Stimulated activated CD8-positive, alpha-beta memory T cell treated with anti-CD3 and anti-CD28 coated beads, Interleukin-7, amount 100 ng/mL, for 4 hours (primary cell): ENCODE results near the gene CIITA.
"Not testable (repeated sequence)": the region's sequence is repeated elsewhere in the genome, so short reads cannot be mapped to it uniquely, and the experiment has no call there.

Experiments
- DNase-seq, 2 donors: peaks; one replicate each; pipeline ENCODE4 v3.0.0-alpha.2; 2020; ENCODE audit warnings: low read depth in 2 of 2

The CIITA gene

DNA sequence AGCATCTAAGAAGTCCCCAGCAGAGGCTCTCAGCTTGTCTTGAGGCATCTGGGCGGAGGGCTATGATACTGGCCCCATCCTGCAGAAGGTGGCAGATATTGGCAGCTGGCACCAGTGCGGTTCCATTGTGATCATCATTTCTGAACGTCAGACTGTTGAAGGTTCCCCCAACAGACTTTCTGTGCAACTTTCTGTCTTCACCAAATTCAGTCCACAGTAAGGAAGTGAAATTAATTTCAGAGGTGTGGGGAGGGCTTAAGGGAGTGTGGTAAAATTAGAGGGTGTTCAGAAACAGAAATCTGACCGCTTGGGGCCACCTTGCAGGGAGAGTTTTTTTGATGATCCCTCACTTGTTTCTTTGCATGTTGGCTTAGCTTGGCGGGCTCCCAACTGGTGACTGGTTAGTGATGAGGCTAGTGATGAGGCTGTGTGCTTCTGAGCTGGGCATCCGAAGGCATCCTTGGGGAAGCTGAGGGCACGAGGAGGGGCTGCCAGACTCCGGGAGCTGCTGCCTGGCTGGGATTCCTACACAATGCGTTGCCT, at the start of gene CIITA:
Gene CIITA, plus strand, starts transcription at position 404 of the 543 bp plus-strand sequence. Its CDS starts 129 bp downstream, at position 533.
- peak; percentile 12 to 48 for DNase-seq

DNA sequence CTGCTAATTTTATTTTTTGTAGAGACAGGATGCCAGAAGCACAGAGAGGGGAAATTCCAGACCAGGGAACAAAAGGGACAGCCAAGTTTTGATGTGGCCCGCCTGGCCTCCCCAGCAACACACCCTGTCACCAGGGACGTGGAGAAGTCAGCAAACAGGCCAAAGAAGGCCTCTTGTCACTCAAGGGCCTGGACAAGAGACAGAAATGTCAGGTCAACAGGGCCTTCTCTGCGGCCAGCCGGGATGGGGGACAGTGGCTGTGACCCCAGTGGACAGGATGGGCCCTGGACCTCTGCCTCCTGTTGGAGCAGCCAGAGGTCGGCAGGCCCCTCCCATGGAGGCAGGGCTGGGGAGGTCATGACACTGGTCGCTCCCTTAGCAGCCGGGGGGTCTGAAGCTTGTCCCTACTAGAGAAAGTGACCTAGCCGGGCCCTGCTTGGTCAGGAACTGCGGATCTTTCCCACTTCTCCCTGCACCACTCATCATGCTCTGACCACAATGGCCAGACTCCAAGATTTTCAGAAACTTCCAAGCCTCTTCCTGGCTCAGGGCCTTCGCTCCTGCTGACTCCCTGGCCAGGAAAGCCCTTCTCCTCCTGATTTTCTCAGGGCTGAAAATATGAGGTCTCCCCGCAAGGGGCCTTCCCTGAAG, 49.2 kb upstream of the CIITA start:
- no peak for DNase-seq

- no peak for DNase-seq
Observed at GRCh38 chr16:10828851-10829366, 48.1 kb upstream of the CIITA start.

- not testable (repeated sequence) for DNase-seq
Observed at GRCh38 chr16:10829390-10830098, 47.5 kb upstream of the CIITA start.

- DNase-seq, result not testable (repeated sequence)
Observed at GRCh38 chr16:10830240-10830639, 46.8 kb upstream of the CIITA start.

GRCh38 chr16:10831894-10832886, 44.8 kb upstream of the CIITA start:
- no peak for DNase-seq

GRCh38 chr16:10833271-10833670, 43.7 kb upstream of the CIITA start:
- no peak for DNase-seq

GRCh38 chr16:10834130-10834529, 42.9 kb upstream of the CIITA start:
- DNase-seq, result no peak

DNA sequence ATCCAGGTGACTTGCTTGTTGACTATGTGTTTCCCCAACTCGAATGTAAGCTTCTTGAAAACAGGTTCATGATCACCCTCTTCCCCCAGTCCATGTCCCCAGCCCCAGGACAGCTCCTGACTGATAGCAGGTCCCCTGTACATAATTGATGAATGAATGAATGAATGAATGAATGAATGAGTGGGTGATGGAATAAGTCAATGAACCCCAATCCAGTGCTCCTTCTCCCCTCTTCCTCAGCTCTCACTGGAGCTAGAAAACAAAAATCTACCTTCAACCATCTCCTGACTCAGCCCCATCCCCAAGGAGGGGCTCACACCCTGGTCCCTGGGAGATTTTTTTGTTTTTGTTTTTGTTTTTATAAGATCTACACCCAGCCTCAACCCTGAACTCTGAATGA, 42.2 kb upstream of the CIITA start:
- DNase-seq, result no peak

- no peak for DNase-seq
Observed at GRCh38 chr16:10835281-10835931, 41.6 kb upstream of the CIITA start.

GRCh38 chr16:10836174-10836853, 40.7 kb upstream of the CIITA start:
- no peak for DNase-seq

- DNase-seq, result no peak
Observed at GRCh38 chr16:10838621-10839278, 38.3 kb upstream of the CIITA start.

DNA sequence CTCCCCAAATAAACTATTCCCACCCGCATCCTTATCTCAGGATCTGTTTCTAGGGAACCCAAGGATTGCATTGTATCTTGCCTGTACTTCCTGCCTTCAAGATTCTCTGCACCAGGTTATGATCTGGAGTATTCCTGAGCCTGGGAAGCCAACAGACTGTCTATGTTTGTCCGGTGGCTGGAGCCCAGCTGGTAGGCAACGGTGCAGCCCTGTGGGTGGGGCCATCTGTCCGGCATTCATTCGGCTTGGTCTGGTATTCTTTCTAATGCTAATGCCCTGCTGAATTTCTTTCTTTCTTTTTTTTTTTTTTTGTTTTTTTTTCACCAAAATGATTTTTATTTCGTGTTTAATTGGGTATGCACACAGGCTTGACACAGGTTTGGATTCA, 37.7 kb upstream of the CIITA start:
- no peak for DNase-seq

DNA sequence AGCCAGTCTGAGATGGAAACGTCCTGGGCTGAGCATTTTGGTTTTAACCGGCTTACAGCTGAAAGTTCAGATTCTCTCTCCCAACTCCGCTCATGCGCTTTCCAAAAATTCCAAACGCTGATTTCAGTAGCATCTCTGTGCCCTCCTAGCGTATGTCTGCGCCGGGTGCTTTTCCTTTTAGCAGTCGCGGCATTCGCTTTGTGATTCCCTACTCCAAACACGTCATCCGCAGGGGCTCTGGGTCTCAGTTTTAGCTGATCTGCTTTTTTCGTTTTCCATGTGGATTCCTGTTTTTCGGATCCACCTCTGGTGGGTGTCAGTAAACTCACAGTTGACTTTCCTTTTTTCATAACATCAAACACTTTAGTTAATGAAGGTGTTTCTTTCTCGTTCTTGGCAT, 36.3 kb upstream of the CIITA start:
- DNase-seq, result no peak

DNA sequence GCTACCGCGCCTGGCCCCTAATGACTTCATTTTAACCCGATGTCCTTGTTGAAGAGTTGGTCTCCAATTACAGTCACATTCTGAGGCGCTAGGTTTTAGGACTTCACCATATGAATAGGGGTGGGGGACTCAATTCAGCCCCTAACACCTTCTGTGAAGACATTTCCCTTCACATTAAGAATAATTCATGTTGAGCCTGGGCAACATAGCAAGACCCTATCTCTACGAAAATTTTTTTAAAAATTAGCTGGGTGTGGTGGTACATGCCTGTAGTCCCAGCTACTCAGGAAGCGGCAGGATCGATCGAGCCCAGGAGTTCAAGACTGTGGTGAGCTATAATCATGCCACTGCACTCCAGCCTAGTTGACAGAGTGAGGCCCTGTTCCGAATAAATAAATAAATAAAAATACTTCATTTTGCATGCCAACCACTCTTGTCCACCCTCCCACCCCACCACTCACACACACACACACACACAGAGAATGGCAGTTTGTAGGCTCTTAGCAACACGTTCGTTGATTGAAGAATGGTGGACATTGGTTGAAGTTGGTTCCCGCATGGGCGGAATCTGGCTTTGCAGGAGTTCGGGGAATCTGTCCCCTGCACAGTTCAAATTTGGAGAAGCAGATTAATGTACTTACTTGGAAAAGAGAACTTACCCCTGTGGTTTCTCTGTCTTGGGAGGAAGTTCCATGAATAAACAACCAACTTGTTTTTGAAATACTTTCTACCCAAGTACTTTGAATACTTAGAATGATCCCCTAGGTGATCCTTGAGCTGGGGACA, 30.6 kb upstream of the CIITA start:
- DNase-seq, result no peak

DNA sequence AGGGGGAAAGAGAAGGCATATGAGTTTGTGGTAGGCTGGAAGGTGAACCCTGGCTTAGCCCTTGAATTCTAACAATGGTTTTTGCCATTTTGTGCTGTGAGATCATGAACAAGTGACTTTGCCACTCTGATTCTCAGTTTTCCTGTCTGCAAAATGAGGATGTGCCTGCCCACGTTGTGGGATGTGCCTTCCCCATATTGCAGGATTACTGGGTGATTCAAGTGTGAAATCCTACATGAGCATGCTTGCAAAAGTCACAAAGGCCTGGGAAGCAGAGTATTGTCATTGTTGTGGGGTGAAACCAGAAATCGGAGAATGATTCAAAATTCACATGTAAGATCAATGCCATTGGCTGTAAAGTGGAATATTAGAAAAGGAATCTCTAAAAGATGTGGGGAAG, 29.8 kb upstream of the CIITA start:
- DNase-seq, result no peak

DNA sequence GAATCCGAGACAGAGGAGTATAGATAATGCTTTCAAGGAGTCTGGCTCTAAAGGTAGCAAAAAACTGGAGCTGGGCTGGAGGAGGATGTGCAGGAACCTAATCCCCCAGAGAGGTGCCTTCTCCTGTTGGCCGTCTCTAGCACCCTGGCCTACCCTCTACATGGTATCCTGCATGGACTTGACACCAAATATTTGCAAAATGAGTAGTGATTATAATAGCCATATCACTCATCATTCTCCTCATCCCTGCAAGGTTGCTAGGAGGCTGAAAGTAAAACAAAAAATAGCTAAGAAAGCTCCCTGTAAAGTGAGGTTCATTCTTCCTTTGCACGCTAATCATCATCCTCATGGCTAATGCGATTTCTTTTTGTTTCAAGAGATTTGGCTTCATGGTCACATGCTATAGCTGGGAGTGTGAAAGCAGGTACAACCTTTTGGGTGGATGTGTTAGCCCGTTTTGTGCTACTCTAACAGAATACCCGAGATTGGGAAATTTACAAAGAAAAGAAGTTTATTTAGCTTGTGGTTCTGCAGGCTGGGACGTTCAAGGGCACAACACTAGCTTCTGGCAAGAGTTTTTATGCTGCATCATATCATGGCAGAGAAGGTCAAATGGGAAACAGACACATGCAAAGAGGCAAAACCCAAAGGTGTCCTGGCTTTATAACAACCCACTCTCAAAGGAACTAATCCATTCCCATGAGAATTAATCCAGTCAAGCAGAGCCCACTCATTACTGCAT, 27.1 kb upstream of the CIITA start:
- DNase-seq, result no peak

DNA sequence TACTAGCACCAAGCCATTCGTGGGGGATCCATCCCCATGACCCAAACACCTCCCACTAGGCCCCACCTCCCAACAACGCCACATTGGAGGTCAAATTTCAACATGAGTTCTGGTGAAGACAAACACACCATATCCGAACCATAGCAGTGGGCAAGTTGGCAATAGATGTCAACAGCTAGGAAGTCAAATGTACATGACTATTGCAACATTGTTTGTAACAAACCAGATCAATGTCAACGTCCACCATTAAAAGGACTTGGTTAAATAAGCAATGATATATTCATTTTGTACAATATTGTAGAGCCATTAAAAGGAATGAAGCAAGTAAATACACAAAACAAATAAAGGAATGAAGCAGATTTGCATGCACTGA, 26.5 kb upstream of the CIITA start:
- no peak for DNase-seq

DNA sequence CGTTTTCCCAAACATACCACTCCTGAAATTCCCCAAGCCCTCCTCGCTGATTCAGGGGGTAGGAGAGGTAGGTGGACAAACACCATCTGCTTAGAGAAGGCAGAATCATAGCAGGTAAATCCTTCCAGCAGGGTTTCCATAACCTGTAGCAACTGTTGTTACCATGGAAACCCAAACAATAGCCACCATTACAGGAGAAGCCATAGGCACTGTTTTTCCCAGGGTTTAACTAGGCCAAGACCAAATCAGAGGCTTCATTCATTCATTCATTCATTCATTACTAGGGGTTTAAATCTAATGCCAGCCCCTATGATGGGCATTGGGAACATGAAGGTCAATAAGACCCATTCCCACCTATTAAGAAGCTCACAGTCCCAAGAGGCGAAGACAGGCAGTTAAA, 25.5 kb upstream of the CIITA start:
- no peak for DNase-seq
